ENCODE data around the gene NECAP2. TPM values are rescaled to one million over a fixed set of nuclear protein-coding genes. Genes with fewer than 3 reads are reported as not detected.
A peak's percentile ranks its signal among the peaks of the same experiment; 100 is the strongest.
"Not testable (repeated sequence)": the region's sequence is repeated elsewhere in the genome, so short reads cannot be mapped to it uniquely, and the experiment has no call there.

The NECAP2 gene
- polyA plus RNA-seq, 2 donors: 26.3 to 32.5 TPM

DNA sequence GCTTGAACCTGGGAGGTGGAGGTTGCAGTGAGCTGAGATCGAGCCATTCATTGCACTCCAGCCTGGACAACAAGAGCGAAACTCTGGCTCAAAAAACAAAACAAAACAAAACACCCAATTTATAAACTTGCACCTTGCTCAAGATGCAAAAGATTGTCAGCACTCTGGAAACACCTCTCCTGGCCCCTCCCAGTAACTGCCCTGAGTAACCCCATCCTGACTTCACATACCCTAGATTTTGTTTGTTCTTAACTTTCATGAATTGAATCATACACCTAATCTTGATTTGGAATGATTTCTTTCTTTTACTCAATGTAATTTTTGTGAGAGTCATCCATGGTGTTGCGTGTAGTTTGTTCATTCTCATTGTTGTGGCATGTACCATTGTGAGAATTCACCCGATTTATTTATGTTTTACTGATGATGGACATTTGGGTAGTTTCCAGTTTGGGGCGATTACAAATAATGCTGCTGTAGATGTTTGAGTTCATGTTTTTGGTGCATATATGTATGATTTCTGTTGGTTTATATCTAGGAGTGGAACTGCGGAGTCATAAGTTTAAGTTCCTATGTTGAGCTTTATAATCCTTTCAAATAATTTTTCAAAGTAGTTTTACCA, 10.4 kb downstream of the NECAP2 start:
- no peak overlapping the region for H3K4me3 ChIP-seq (ENCODE audit: low read depth in 1 of 2, low read length in 2 of 2)
- no peaks in the 10 kb centered on the region for H3K9me3 ChIP-seq (ENCODE audit: control insufficient read depth in 2 of 2, insufficient read depth in 1 of 2, low read depth in 1 of 2, low read length in 1 of 2)
- H3K27me3 ChIP-seq (ENCODE audit: control insufficient read depth in 1 of 2, insufficient read depth in 2 of 2, low read length in 2 of 2): no peaks in the 10 kb centered on the region
- no peaks in the 10 kb centered on the region for H3K4me1 ChIP-seq (ENCODE audit: control insufficient read depth in 2 of 2, insufficient read depth in 2 of 2, low read length in 1 of 2)
- WGBS, 2 donors: 76% methylated on average over 6 of the region's 6 CpGs
- peaks cover 18 to 46% of the 10 kb centered on the region in 2 donors for H3K36me3 ChIP-seq (ENCODE audit: control insufficient read depth in 2 of 2, insufficient read depth in 2 of 2, low read length in 1 of 2)
- H3K27ac ChIP-seq (ENCODE audit: low read depth in 2 of 2, low read length in 1 of 2): peak overlapping the region; percentile 6 to 34

- Histone ChIP-seq H3K27ac (ENCODE audit: low read depth in 2 of 2, low read length in 1 of 2) (no peak overlapping the region), H3K36me3 (ENCODE audit: control insufficient read depth in 2 of 2, insufficient read depth in 2 of 2, low read length in 1 of 2) (peaks cover 18 to 43% of the 10 kb centered on the region in 2 donors), H3K4me3 (ENCODE audit: low read depth in 1 of 2, low read length in 2 of 2) (no peak overlapping the region), H3K9me3 (ENCODE audit: control insufficient read depth in 2 of 2, insufficient read depth in 1 of 2, low read depth in 1 of 2, low read length in 1 of 2) (no peaks in the 10 kb centered on the region), H3K4me1 (ENCODE audit: control insufficient read depth in 2 of 2, insufficient read depth in 2 of 2, low read length in 1 of 2) (no peaks in the 10 kb centered on the region), H3K27me3 (ENCODE audit: control insufficient read depth in 1 of 2, insufficient read depth in 2 of 2, low read length in 2 of 2) (no peaks in the 10 kb centered on the region)
- WGBS, 2 donors: 72 to 75% methylated on average over 13 of the region's 13 CpGs
Measured at GRCh38 chr1:16451841-16452528, 11.5 kb downstream of the NECAP2 start.

DNA sequence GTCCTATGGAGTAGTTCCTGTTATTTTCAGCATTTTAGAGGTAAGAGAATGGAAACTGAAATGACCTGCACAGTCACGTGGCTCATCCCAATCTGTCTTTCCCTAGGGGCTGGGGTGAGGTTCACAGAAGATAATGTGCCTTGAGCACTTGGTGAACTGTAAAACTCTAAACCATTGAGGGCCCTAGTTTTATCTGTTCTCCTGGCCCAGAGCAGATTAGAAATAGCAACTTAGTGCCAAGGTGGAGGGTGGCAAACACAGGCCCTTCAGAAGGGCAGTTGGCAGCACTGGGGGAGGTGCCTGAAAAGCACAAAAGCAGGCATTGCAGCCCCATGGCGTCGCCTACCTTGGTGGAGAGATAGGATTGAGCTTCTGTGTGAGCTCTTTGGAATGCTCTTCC, 14.4 kb downstream of the NECAP2 start:
- not testable (repeated sequence) for H3K27me3 ChIP-seq (ENCODE audit: control insufficient read depth in 1 of 2, insufficient read depth in 2 of 2, low read length in 2 of 2); H3K27ac ChIP-seq (ENCODE audit: low read depth in 2 of 2, low read length in 1 of 2); H3K4me1 ChIP-seq (ENCODE audit: control insufficient read depth in 2 of 2, insufficient read depth in 2 of 2, low read length in 1 of 2); H3K9me3 ChIP-seq (ENCODE audit: control insufficient read depth in 2 of 2, insufficient read depth in 1 of 2, low read depth in 1 of 2, low read length in 1 of 2); H3K4me3 ChIP-seq (ENCODE audit: low read depth in 1 of 2, low read length in 2 of 2)
- 81 to 85% methylated on average over 3 of the region's 3 CpGs for WGBS, 2 donors
- H3K36me3 ChIP-seq (ENCODE audit: control insufficient read depth in 2 of 2, insufficient read depth in 2 of 2, low read length in 1 of 2): peaks cover 17 to 33% of the 10 kb centered on the region in 2 donors

DNA sequence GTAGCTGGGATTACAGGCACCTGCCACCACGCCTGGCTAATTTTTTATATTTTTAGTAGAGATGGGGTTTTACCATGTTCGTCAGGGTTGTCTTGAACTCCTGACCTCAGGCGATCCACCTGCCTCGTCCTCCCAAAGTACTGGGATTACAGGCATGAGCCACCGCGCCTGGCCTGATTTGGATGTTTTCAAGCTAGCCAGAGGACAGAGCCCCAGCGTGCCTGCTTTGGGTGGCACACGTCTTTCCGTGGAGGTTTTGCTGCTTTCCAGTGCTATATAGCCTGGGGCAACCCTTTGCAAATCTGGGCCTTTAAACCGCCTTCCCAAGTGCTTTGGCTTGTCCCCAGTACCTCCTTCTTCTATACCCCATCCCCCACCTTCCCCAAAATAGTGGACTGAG, 15.6 kb downstream of the NECAP2 start:
- not testable (repeated sequence) for H3K27me3 ChIP-seq (ENCODE audit: control insufficient read depth in 1 of 2, insufficient read depth in 2 of 2, low read length in 2 of 2); H3K4me3 ChIP-seq (ENCODE audit: low read depth in 1 of 2, low read length in 2 of 2); H3K4me1 ChIP-seq (ENCODE audit: control insufficient read depth in 2 of 2, insufficient read depth in 2 of 2, low read length in 1 of 2); H3K27ac ChIP-seq (ENCODE audit: low read depth in 2 of 2, low read length in 1 of 2); H3K9me3 ChIP-seq (ENCODE audit: control insufficient read depth in 2 of 2, insufficient read depth in 1 of 2, low read depth in 1 of 2, low read length in 1 of 2)
- WGBS, 2 donors: 71 to 81% methylated on average over 10 of the region's 10 CpGs
- H3K36me3 ChIP-seq (ENCODE audit: control insufficient read depth in 2 of 2, insufficient read depth in 2 of 2, low read length in 1 of 2): peaks cover 17 to 35% of the 10 kb centered on the region in 2 donors

DNA sequence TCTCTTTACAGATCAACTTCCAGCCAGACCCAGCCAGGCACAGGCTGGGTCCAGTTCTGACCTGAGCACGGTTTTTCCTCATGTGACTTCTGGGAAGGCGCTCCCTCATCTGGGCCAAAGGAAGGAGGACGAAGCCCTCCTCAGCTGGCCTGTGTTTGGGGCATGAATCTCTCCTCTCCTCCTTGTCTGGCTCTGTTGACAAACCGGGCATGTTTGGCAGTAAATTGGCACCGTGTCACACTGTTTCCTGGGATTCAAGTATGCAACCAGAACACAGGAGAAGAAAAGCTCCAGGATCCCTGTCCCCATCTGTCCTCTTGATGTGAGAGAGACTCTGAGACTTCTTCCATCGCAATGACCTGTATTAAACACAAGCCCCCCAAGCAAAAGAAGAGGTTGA, 18.3 kb downstream of the NECAP2 start:
- no peaks in the 10 kb centered on the region for H3K27me3 ChIP-seq (ENCODE audit: control insufficient read depth in 1 of 2, insufficient read depth in 2 of 2, low read length in 2 of 2)
- no peak overlapping the region for H3K4me3 ChIP-seq (ENCODE audit: low read depth in 1 of 2, low read length in 2 of 2)
- peaks cover 8 to 29% of the 10 kb centered on the region in 2 donors for H3K36me3 ChIP-seq (ENCODE audit: control insufficient read depth in 2 of 2, insufficient read depth in 2 of 2, low read length in 1 of 2)
- peak overlapping the region in 1 of 2 donors; percentile 15 for H3K27ac ChIP-seq (ENCODE audit: low read depth in 2 of 2, low read length in 1 of 2)
- H3K4me1 ChIP-seq (ENCODE audit: control insufficient read depth in 2 of 2, insufficient read depth in 2 of 2, low read length in 1 of 2): no peaks in the 10 kb centered on the region
- WGBS, 2 donors: 68 to 78% methylated on average over 6 of the region's 6 CpGs
- no peaks in the 10 kb centered on the region for H3K9me3 ChIP-seq (ENCODE audit: control insufficient read depth in 2 of 2, insufficient read depth in 1 of 2, low read depth in 1 of 2, low read length in 1 of 2)

DNA sequence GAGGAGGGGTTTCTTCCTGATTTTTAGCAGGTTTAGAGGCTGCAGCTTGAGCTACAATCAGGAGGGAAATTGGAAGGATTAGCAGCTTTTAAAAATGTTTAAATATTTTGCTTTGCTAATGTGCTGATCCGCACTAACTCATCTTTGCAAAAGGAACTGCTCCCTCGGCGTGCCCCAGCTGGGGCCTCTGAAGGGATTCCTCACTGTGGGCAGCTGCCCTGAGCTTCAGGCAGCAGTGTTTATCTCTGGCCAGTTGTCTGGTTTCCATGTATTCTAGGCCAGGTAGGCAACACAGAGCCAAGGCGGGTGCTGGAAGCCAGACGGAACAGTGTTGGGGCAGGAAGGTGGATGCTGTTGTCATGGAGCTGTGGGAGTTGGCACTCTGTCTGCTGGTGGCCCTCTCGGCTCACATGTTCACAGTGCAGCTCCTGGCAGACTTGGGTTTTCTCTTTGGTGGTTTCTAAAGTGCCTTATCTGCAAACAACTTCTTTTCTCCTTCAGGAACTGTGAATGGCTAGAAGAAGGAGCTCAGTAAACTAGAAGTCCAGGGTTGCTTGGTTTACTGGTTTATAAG, 18.9 kb downstream of the NECAP2 start:
- Histone ChIP-seq H3K27ac (ENCODE audit: low read depth in 2 of 2, low read length in 1 of 2) (no peak overlapping the region), H3K27me3 (ENCODE audit: control insufficient read depth in 1 of 2, insufficient read depth in 2 of 2, low read length in 2 of 2) (no peaks in the 10 kb centered on the region), H3K4me3 (ENCODE audit: low read depth in 1 of 2, low read length in 2 of 2) (no peak overlapping the region), H3K36me3 (ENCODE audit: control insufficient read depth in 2 of 2, insufficient read depth in 2 of 2, low read length in 1 of 2) (peaks cover 8 to 29% of the 10 kb centered on the region in 2 donors), H3K4me1 (ENCODE audit: control insufficient read depth in 2 of 2, insufficient read depth in 2 of 2, low read length in 1 of 2) (no peaks in the 10 kb centered on the region), H3K9me3 (ENCODE audit: control insufficient read depth in 2 of 2, insufficient read depth in 1 of 2, low read depth in 1 of 2, low read length in 1 of 2) (no peaks in the 10 kb centered on the region)
- 61 to 66% methylated on average over 6 of the region's 6 CpGs for WGBS, 2 donors

DNA sequence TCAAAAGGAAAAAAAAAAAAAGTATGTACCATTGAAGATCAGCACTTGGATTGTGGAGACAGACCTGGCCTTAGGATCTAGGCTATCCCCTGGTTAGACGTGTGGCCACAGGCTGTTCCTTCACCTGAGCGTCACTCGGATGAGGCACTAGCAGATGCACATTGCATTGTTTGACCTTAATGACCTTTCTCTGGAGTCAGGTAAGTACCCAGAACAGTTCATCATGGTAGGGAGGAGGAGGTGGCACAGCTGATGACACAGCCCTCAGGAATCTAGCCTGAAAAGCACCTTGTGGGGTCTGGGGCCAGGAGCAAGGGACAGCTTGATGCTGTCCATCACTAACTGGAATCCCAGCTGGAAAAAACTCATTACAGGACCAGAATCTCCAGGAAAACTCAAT, 21.2 kb downstream of the NECAP2 start:
- 97% methylated on average over 3 of the region's 3 CpGs for WGBS, 2 donors
- H3K27me3 ChIP-seq (ENCODE audit: control insufficient read depth in 1 of 2, insufficient read depth in 2 of 2, low read length in 2 of 2): no peaks in the 10 kb centered on the region
- no peaks in the 10 kb centered on the region for H3K4me1 ChIP-seq (ENCODE audit: control insufficient read depth in 2 of 2, insufficient read depth in 2 of 2, low read length in 1 of 2)
- H3K9me3 ChIP-seq (ENCODE audit: control insufficient read depth in 2 of 2, insufficient read depth in 1 of 2, low read depth in 1 of 2, low read length in 1 of 2): no peaks in the 10 kb centered on the region
- H3K4me3 ChIP-seq (ENCODE audit: low read depth in 1 of 2, low read length in 2 of 2): no peak overlapping the region
- H3K36me3 ChIP-seq (ENCODE audit: control insufficient read depth in 2 of 2, insufficient read depth in 2 of 2, low read length in 1 of 2): peaks cover 8 to 26% of the 10 kb centered on the region in 2 donors
- no peak overlapping the region for H3K27ac ChIP-seq (ENCODE audit: low read depth in 2 of 2, low read length in 1 of 2)

- Histone ChIP-seq H3K4me3 (ENCODE audit: low read depth in 1 of 2, low read length in 2 of 2) (no peak overlapping the region), H3K27ac (ENCODE audit: low read depth in 2 of 2, low read length in 1 of 2) (no peak overlapping the region), H3K27me3 (ENCODE audit: control insufficient read depth in 1 of 2, insufficient read depth in 2 of 2, low read length in 2 of 2) (no peaks in the 10 kb centered on the region), H3K4me1 (ENCODE audit: control insufficient read depth in 2 of 2, insufficient read depth in 2 of 2, low read length in 1 of 2) (no peaks in the 10 kb centered on the region), H3K9me3 (ENCODE audit: control insufficient read depth in 2 of 2, insufficient read depth in 1 of 2, low read depth in 1 of 2, low read length in 1 of 2) (no peaks in the 10 kb centered on the region), H3K36me3 (ENCODE audit: control insufficient read depth in 2 of 2, insufficient read depth in 2 of 2, low read length in 1 of 2) (peaks cover 8 to 24% of the 10 kb centered on the region in 2 donors)
- WGBS, 2 donors: 93 to 95% methylated on average over 7 of the region's 7 CpGs
Measured at GRCh38 chr1:16462773-16463330, 22.3 kb downstream of the NECAP2 start.

GRCh38 chr1:16464917-16465625, 24.5 kb downstream of the NECAP2 start:
- WGBS, 2 donors: 91 to 92% methylated on average over 21 of the region's 21 CpGs
- Histone ChIP-seq H3K9me3 (ENCODE audit: control insufficient read depth in 2 of 2, insufficient read depth in 1 of 2, low read depth in 1 of 2, low read length in 1 of 2) (no peaks in the 10 kb centered on the region), H3K27ac (ENCODE audit: low read depth in 2 of 2, low read length in 1 of 2) (no peak overlapping the region), H3K4me1 (ENCODE audit: control insufficient read depth in 2 of 2, insufficient read depth in 2 of 2, low read length in 1 of 2) (no peaks in the 10 kb centered on the region), H3K27me3 (ENCODE audit: control insufficient read depth in 1 of 2, insufficient read depth in 2 of 2, low read length in 2 of 2) (no peaks in the 10 kb centered on the region), H3K36me3 (ENCODE audit: control insufficient read depth in 2 of 2, insufficient read depth in 2 of 2, low read length in 1 of 2) (peaks cover 0 to 14% of the 10 kb centered on the region in 2 donors), H3K4me3 (ENCODE audit: low read depth in 1 of 2, low read length in 2 of 2) (no peak overlapping the region)
